Activated B cell treated with CpG ODN at 0.5 μM for 24 hours (primary cell): ENCODE measurements around the gene ASAP3. TPM values are rescaled to one million over a fixed set of nuclear protein-coding genes. Genes with fewer than 3 reads are reported as not detected.

Experiments used
- ATAC-seq: fragments of 200-7000 bp; cut with Tn5 transposase; one replicate; pipeline ENCODE4 v1.10.0; 2021; ENCODE audit warnings: low read depth, mild to moderate bottlenecking, moderate library complexity
- CTCF ChIA-PET: fragments of 350-600 bp; sonication (Branson Sonifier 250); formaldehyde crosslinking; loops from one replicate; lab custom pipeline; 2021; ENCODE audit warnings: antibody characterized with exemption; lab: Charles Lee
- POLR2A ChIA-PET: fragments of 350-600 bp; sonication (Branson Sonifier 250); formaldehyde crosslinking; loops from one replicate; lab custom pipeline; 2021; ENCODE audit warnings: antibody characterized with exemption; lab: Charles Lee
- DNase-seq: peaks from one replicate; pipeline ENCODE4 v3.0.0; 2022
- H3K27ac Mint-ChIP-seq: one replicate; pipeline ENCODE4 v1.8.0; 2020; ENCODE audit warnings: mixed read lengths
- H3K27me3 Mint-ChIP-seq: one replicate; pipeline ENCODE4 v1.8.0; 2021; ENCODE audit warnings: mixed read lengths
- H3K36me3 Mint-ChIP-seq: one replicate; pipeline ENCODE4 v1.8.0; 2021; ENCODE audit warnings: low read depth, mixed read lengths
- H3K4me1 Mint-ChIP-seq: one replicate; pipeline ENCODE4 v1.8.0; 2021; ENCODE audit warnings: mixed read lengths
- H3K4me3 Mint-ChIP-seq: one replicate; pipeline ENCODE4 v1.8.0; 2020; ENCODE audit warnings: mild to moderate bottlenecking, mixed read lengths
- H3K9me3 Mint-ChIP-seq: one replicate; pipeline ENCODE4 v1.8.0; 2020; ENCODE audit warnings: mixed read lengths
- CTCF ChIP-seq: fragments of 200-600 bp; IDR thresholded peaks from one replicate; pipeline ENCODE4 v1.8.0; 2022; ENCODE audit warnings: antibody characterized with exemption, mild to moderate bottlenecking
- intact Hi-C: fragments of 100-400 bp; cut with micrococcal nuclease; formaldehyde crosslinking; loops from one replicate; pipeline ENCODE4 v1.15.1; 2024
- total RNA-seq: library from RNA; stranded (reverse); gene quantifications from 2 replicates; pipeline ENCODE4 v1.2.3, GENCODE V29; 2022

ASAP3 gene
- total RNA-seq, 1 donor from 2014 or later = 3.1 TPM

GRCh38 chr1:23530087-23530746 is 46.2 kb upstream of the ASAP3 start:
- Mint-ChIP-seq H3K36me3 (no peaks in the 10 kb centered on the region), H3K9me3 (no peaks in the 10 kb centered on the region), H3K4me1 (peaks cover 87% of the 10 kb centered on the region), H3K27me3 (no peaks in the 10 kb centered on the region), H3K4me3 (peak overlapping the region; percentile 57), H3K27ac (no peak overlapping the region)
- intact Hi-C loops = loop anchor here (2.0 kb wide), 1 partner anchor 161 kb away; the partner anchor contains the start of gene ZNF436
- DNase-seq (no peak), ATAC-seq (no peak)
- no peak for TF ChIP-seq CTCF
- POLR2A ChIA-PET = interaction anchor here (0.6 to 1.3 kb wide), 3 partner anchors 25 to 66 kb away, joined by 3 read pairs; partner anchors contain the start of gene ASAP3
- CTCF ChIA-PET = interaction anchor here (2.3 to 6.5 kb wide), 2 partner anchors 9 to 33 kb away, joined by 6 to 94 read pairs; no protein-coding TSS in a partner anchor

GRCh38 chr1:23529146-23530086 is 45.4 kb upstream of the ASAP3 start:
- DNase-seq (no peak), ATAC-seq (no peak)
- H3K27ac Mint-ChIP-seq = peak overlapping the region; percentile 81
- H3K27me3 Mint-ChIP-seq = no peaks in the 10 kb centered on the region
- ChIA-PET POLR2A (interaction anchor here (0.5 to 2.5 kb wide), 8 partner anchors 10 to 1496 kb away, joined by 3 to 11 read pairs (median 3); partner anchors contain the start of genes ASAP3 and RPL11), CTCF (interaction anchor here (0.5 to 6.5 kb wide), 5 partner anchors 10 to 108 kb away, joined by 3 to 94 read pairs (median 6); no protein-coding TSS in a partner anchor)
- H3K4me3 Mint-ChIP-seq = peak overlapping the region; percentile 57
- TF ChIP-seq CTCF = no peak
- peaks cover 91% of the 10 kb centered on the region for H3K4me1 Mint-ChIP-seq
- H3K36me3 Mint-ChIP-seq = no peaks in the 10 kb centered on the region
- no peaks in the 10 kb centered on the region for H3K9me3 Mint-ChIP-seq
- intact Hi-C loops = loop anchor here (2.0 kb wide), 1 partner anchor 161 kb away; the partner anchor contains the start of gene ZNF436

GRCh38 chr1:23528250-23528978 is 44.4 kb upstream of the ASAP3 start:
- POLR2A ChIA-PET = interaction anchor here (0.5 to 2.5 kb wide), 10 partner anchors 11 to 1495 kb away, joined by 3 to 11 read pairs (median 5); partner anchors contain the start of genes HNRNPR and RPL11
- H3K9me3 Mint-ChIP-seq = no peaks in the 10 kb centered on the region
- peak overlapping the region; percentile 55 for H3K4me3 Mint-ChIP-seq
- intact Hi-C loops = loop anchor here (1.0 kb wide), 1 partner anchor 44 kb away; the partner anchor contains the start of gene ASAP3
- ATAC-seq (peak; percentile 52), DNase-seq (peak; percentile 51)
- no peaks in the 10 kb centered on the region for H3K27me3 Mint-ChIP-seq
- CTCF ChIA-PET = interaction anchor here (0.5 to 6.5 kb wide), 6 partner anchors 11 to 109 kb away, joined by 3 to 94 read pairs (median 5); no protein-coding TSS in a partner anchor
- H3K36me3 Mint-ChIP-seq = no peaks in the 10 kb centered on the region
- no peak for TF ChIP-seq CTCF
- peaks cover 94% of the 10 kb centered on the region for H3K4me1 Mint-ChIP-seq
- H3K27ac Mint-ChIP-seq = peak overlapping the region; percentile 81

- POLR2A ChIA-PET = interaction anchor here (0.7 to 2.5 kb wide), 7 partner anchors 12 to 201 kb away, joined by 3 to 11 read pairs (median 6); partner anchors contain the start of genes HNRNPR and RPL11
- ATAC-seq = no peak
- intact Hi-C loops = loop anchor here (1.0 kb wide), 1 partner anchor 44 kb away; the partner anchor contains the start of gene ASAP3
These were observed 43.9 kb upstream of the ASAP3 start for GRCh38 chr1:23527900-23528249.

More at GRCh38 chr1:23527900-23528249, 43.9 kb upstream of the ASAP3 start:
- no peaks in the 10 kb centered on the region for H3K27me3 Mint-ChIP-seq
- H3K36me3 Mint-ChIP-seq = no peaks in the 10 kb centered on the region
- peak overlapping the region; percentile 81 for H3K27ac Mint-ChIP-seq
- CTCF ChIA-PET = interaction anchor here (0.9 to 6.5 kb wide), 6 partner anchors 12 to 109 kb away, joined by 3 to 94 read pairs (median 6); no protein-coding TSS in a partner anchor
- no peaks in the 10 kb centered on the region for H3K9me3 Mint-ChIP-seq
- H3K4me1 Mint-ChIP-seq = peaks cover 94% of the 10 kb centered on the region
- peak overlapping the region; percentile 19 for H3K4me3 Mint-ChIP-seq
- TF ChIP-seq CTCF = no peak
- DNase-seq = no peak
